Stimulated activated CD4-positive, alpha-beta T cell treated with anti-CD3 and anti-CD28 coated beads, Interleukin-2, amount 100 ng/mL, for 24 hours (primary cell): Measurements from ENCODE around the gene INPP4A.

Experiments
- DNase-seq, 2 donors: peaks; one replicate each; pipeline ENCODE4 v3.0.0-alpha.2; 2020

Gene INPP4A

DNA sequence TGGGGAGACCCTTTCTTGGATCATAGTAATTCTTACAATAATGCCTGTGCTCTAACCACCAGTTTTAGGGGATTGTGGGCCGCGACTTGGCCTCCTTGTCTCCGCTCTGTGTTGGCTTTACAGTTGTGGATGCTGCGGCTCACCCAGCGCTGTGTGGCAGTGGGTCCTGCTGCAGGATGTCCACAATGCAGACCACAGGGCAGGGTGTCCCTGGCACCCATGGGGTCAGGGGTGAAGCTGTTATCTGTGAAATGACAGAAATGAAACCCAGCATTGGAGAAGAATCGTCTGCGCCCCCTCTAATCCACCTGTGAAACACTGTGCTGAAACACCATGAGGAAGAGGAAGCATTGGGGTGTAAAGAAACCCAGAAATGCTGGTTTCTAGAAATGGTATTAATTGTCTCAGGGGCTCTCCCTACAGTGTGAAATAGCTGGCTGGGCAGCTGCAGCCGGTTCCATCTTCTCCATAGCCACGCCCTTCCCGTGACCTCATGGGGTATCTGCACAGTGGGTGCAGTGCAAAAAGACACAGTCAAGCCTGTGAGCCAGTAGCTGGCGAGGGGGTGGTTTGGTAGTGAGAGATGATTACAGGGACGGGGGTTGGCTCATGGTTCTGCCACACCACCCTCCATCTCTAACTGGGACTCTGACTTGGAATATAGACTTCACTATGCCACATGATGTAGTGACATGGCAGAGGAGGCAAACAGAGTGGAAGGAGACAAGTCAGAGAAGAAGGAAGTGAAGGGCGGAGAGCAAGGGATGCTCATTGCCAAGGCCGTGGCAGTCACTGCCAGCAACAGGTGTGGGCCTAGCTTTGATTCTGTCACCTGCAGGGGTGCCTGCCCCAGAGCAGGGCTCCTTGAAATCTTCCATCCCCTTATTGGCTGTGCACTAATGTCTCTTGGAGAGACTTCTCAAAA lies 16.2 kb downstream of the INPP4A start:
- DNase-seq, result peak; percentile 78 to 84

DNA sequence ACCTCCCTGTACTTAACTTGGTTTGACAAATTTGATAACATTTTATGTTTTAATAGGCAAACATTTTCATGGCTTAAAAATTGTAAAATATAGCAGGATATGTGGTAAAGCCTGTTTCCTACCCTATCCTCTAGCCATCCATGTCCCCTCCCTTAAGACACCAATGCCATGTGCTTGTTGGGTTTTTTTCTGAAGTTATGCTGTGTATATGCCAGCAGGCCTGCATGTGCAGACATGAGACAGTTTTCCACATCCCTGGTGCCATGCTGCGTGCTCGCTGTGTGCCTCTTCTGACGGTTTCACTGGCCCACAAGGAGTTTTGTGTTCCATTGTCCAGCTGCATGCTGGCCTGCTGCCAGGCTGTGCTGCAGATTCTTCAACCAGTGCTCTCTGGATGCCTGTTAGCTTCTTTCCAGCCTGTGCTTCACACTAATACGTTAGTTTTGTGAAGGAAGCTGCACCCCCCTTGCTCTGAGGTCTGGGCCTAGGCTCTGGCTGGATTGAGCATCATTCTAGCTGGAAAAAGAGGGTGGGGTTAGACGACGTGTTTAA lies 16.9 kb downstream of the INPP4A start:
- DNase-seq, result no peak

DNA sequence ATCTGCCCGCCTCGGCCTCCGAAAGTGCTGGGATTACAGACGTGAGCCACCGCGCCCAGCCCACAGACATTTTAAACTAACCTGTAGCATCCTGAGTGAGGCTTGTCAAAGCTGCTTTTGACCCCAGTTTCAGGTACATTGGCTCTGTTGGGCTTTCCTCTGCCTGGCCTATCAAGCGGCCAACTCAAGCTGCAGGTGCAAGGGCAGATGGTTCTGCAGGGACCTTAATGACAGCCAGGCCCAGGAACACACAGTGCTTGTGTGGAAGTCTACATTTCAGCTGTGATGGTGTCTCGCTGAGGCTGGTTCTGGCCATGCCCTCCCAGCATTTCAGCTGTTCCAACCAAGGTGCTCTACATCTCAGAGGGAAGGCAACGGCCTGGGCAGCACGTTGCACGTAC lies 18.4 kb downstream of the INPP4A start:
- no peak for DNase-seq

DNA sequence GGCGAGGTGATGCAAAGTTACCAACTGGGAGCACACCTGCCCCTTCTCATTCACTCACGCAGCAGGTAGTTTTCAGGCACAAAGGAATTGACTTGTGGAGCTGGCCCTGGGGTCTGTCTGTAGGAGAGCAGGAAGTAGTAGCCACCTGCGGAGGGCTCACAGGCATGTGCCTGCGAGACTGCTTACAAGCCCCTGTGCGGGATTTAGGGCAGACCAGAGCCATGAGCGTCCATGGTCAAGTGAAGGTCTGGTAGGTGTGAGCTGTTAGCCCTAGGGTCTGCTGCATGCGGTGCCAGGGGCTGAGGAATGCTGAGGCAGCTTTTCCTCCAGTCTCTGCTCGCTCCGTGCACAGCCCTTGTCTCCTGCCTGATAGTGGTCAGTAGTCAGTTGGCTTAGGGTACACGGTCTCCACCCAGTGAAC lies 18.9 kb downstream of the INPP4A start:
- DNase-seq, result no peak

DNA sequence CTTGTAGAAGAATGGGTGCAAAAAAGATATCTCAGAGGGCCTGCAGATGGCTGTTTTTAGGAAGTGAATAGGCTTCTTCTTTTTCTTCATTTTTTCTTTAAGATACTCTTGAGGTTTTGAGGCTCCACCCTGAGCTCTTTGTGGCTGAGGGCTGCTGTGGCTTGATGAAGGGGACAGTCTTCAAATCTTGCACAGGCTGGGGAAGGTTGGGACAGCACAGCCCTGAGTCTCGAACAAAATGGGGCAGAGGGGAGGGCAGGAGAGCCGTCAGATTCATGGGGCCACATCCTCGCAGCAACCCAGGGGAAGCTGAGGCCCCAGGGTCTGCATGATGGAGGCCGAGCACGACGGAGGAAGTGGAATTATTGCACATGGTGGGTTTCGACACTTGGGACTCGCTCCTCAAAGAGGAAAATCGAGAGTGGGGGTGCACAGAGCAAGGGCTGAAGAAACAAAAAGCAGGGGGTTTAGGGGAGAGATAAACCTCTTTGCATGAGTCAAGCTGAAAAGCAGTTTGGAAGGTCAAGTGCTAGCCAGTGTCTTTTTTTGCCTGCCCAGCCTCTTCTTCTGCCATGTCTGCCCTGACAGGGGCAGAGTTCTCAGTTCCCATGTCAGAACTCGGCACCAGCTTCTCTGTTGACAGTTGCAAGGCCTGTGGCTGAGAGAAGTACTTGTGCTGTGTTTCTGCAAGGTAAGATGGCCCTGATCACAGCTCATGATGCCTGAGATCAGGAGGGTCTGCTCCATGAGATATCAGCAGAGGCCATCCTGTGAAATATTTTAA lies 19.5 kb downstream of the INPP4A start:
- no peak for DNase-seq

DNA sequence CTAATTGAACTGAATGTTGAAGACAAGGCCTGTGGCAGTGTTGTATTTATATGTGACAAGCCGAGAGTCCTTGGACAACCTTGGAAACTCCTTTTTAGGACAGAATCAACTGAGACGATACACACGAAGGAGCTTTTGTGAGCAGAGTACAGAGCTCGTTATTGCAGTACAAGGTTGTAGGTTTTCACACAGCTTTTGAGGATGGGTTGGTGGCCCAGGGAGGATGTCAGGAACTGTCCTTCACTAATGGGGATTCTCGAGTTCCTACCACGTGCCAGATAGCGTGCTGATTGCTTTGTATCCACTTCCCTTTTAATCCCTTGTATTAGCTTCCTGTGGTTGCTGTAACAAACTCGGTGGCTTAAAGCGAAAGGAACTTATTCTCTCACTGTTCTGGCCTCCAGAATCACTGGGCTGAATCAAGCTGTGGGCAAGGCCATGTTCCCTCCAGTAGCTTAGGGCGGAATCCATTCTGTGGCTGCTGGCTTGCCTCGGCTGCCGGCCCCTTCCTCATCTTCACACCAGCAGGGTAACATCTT lies 20.2 kb downstream of the INPP4A start:
- no peak for DNase-seq

DNA sequence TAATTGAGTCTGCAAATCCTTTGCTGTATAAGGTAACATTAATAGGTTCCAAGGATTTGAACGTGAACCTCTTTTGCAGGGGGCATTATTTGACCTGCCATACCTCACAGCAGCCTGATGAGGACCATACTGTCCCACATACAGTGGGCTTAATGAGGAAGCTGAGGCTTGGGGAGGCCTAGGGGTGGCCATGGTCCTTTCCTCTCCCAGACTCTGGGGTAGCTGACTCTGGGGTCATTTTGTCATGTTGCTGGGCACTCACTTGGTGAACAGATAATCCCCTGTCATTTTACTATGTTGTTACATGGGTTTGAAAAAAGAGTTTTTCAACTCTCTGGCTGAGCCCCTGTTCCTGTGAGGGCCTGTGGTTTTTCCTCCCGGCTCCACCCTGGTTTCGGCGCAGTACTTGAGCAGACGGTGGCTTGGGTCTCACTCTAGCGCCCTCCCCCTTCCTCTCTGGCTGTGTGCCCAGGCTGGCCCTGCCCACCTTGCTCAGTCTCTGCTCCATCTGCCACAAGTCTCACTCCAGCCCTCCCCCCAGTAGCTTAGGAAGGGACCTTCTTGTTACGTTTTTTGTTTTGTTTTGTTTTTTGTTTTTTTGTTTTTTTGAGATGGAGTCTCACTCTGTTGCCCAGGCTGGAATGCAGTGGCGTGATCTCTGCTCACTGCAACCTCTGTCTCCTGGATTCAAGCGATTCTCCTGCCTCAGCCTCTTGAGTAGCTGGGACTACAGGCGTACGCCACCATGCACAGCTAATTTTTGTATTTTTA lies 21.0 kb downstream of the INPP4A start:
- DNase-seq, result peak; percentile 60 to 74

DNA sequence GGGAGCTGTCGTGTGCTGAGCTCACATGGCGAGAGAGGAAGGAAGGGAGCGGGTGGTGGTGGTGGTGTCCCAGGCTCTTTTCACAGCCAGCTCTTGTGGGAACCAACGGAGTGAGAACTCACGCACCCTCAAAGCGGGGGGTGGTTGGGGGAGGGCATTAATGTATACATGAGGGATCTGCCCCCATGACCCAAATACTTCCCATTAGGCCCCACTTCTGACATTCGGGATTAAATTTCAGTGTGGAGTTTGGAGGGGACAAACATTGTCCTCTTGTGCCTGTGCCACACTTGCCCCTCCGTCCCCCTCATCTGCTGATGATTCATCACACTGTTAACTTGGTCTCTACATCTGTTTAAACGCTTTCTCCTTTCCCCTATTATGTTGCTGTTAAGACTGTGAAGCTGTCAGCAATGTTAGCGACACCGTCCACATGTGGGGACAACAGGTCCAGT lies 22.5 kb downstream of the INPP4A start:
- DNase-seq, result no peak

DNA sequence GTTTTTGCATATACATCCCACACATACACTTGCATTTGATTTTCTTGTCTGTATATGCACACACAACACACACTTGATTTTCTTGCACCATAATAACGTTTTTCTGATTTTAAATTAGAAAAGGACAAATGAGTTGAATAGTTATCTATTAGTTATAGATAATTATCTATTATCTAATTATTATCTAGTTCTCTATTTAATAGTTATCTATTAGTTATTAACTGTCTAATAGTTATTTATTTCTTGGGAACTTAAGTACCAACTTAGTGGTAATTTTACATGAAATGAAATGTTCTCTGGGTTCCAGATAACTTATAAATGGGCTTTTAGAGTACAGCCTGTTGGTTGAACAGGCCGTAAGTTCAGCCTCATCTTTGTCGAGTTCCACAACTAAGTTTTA lies 23.0 kb downstream of the INPP4A start:
- no peak for DNase-seq

DNA sequence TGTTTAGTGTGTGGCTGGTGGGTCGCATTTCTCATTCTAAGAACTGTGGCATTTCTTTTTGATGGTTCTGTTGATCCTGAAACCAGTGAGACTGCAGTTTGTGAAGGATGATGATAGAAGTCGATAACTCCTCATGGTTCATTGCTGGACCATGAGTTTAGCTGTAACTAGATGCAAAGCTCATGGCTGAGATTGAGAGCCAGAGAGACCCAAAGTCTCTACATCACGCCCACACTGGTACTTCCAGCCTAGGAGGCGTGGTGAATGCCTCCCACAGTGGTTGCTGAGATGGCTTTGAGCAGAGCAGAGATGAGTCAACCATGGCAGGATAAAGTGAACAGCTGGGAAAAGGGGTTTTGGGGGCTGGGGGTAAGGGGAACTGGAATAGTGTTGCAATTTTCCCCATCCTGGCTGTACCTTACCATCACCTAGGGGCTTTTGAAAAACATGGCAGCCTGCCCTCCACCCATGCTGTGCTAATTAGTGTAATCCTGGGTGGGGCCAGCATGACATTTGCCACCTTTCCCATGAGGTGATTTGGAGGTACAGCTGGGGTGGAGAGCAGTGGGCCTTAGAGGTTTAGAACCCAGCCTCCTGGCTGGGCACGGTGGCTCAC lies 24.1 kb downstream of the INPP4A start:
- DNase-seq, result peak; percentile 61

DNA sequence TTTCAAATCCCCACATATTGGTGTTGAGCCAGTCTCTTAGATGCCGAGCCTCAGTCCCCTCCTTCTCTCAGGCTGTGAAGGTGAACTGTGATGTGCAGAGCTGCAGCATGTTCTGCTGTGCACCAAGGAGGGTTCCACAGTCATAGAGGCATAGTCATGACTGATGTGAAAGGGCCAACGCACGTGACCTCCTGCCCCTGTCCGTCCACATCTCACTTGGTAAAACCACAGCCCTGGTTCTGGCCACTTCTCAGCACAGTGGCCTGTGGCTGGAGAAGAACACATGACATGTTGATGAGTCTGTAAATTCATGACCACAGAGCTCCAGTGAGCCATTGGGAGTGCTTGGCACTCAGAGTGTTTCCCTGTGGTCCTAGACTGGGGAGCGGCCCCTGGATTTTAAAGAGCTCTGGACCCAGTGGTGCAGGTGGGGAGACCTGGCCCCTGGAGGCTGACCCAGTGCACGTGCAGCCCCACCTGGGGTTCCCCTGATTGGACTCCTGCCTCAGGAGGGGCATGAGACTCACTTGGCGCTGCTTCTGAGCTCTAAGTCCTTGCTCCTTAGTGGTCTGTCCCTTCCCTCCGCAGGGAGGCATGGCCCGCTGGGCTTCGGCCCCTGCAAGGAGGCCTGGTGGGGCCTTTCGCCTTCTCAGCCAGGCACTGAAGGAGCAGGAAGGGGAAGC lies 25.3 kb downstream of the INPP4A start:
- DNase-seq, result no peak

DNA sequence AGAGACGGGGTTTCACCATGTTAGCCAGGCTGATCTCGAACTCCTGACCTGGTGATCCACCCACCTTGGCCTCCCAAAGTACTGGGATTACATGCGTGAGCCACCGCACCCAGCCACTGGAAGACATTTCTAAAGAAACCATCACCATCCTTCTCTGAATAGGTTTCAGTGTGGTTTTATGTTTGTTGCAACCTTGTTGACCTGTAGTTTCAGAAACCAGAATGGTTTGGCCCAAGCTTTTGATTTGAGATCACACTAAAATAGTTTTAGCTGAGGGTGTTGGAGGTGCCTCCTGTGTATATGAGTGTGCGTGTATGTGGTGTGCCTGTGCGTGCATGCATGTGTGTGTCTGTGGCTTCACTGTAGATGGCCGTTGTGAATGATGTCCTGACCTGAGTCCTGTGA lies 26.2 kb downstream of the INPP4A start:
- no peak for DNase-seq

DNA sequence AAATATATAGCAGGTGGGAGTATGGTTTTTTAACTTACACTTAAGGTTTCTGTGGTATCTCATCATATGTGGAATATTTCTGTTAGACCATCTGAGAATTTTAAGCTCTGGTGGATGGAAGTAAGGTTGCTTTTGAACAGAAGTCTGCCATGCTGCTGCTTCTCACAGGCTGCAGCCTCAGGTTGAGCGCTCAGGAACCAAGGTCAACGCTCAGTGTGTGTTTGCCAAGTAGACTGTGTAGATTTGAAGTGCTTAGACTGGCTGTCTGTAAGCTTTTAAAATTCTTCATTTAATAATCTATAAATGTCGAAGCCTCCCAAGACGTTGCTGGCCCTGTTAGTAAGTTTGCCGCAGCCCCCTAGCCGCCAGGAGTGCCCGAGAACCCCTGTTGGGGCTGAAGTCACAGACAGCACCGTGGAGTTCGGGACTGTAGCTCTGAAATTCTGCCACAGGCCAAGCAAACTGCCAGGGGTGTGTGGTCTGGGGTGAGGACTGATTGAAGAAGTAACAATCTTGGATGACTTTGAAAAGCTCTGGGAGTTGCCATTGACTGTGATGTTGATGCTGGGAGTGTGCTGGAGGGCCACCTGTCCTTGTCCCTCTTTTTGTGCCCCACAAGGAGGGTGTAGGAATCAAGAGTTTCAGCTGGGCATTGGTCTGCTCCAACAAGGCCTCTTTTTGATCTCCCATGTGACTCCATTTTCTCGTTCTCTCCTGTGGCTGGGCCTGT lies 26.9 kb downstream of the INPP4A start:
- no peak for DNase-seq

DNA sequence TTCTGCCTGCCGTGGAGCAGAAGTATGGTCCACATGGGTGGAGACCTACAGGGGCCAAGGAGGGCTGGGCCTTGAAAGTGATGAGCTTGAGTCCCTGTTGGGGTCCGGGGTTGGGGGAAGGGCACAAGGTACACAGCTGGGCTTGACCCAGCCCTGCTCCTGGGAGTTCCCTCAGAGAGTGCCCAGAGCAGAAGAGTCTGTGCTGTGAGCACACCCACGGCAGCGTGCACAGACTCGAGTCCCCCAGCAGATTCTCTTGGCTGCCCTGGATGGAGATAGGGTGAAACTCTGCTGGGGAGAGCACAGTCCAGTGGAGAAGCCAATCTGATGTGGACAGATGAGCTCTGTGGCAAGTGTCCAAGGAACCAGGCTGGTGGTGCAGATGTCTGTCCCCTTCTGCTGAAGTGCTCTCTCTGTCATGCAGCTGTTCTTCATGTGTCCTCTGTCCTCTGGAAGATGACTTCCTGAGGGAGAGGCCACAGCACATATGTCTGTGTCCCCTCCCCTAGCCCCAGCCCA lies 27.5 kb downstream of the INPP4A start:
- DNase-seq, result no peak

DNA sequence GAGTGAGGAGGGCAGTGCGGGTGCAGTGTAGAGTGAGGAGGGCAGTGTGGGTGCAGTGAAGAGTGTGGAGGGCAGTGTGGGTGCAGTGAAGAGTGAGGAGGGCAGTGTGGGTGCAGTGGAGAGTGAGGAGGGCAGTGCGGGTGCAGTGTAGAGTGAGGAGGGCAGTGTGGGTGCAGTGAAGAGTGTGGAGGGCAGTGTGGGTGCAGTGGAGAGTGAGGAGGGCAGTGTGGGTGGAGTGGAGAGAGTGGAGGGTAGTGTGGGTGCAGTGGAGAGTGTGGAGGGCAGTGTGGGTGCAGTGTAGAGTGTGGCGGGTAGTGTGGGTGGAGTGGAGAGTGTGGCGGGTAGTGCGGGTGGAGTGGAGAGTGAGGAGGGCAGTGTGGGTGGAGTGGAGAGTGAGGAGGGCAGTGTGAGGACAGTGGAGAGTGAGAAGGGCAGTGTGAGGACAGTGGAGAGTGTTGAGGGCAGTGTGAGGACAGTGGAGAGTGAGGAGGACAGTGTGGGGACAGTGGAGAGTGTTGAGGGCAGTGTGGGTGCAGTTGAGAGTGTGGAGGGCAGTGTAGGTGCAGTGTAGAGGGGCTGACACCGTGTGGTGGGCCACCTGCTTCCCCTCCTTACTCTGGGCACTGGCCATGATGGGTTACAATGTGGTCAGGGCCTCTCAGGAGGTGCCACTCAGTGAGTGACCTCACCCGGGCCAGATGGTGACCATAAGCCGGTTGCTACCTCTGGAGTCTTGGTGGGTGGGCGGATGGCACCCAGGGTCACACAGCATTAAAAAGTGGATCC lies 28.5 kb downstream of the INPP4A start:
- no peak for DNase-seq

DNA sequence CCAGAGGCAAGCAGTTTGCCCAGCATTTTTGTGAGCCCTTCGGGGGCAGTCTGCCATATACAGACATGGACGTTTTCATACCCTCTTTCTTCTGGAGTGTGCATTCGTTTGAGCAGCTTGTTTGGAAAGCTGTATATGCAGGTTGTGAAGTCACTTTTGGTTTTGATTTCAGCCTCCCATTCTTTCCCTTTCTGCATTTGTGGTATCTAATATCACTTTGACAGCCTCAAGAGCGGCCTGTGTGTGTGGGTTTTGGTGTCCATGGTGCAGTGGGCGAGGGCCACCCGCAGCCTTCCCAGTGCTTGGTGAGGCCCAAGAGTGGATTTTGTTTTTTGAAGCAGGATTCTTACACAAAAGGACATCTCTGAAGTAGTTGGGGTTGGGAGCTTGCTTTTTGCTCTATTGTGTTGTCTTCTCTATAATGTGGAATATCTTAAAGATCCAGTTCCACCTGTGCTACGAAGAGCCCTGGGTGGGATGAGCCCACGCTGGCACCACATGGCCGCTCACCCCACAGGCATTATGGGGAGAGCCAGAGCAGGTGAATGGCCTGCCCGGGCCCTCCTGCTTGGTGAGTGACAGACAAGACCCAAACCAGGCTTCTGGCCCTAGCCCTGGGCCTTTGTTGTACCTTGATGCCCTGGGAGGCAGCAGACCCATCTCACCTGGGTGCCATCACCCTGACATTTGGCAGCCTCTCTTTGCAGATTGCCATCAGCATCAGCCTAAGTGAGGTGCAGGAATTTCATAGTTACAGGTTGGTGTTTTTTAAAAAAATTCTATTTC lies 29.5 kb downstream of the INPP4A start:
- DNase-seq, result no peak

DNA sequence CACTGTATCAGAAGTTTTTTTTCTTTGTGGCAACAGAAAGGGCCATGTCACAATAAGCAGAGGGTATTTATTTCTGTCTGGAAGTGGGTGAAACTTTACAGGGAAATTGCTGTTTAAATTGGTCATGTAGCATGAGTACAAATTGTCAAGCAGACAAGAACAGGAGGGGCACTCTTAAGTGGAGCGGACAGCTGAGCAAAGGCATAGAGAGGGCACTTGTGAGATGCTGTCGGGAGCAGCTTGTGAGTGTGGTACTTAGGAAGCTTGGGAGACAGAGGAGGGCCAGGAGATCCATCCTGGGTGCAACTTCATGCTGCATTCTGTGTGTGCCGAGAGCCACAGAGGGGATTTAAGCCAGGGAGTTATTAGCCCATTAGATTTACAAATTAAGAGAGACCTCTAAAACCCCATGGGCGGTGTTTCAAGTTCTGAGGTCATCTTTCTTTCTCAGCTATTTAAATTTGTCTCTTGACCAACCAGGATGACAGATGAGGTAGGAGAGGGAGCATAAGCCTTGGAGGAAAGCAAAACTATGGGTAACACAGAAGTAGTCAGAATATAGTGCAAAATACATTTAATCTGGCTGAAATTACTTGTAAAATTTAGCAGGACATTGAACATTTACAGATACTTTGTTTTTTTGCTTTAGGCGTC lies 30.4 kb downstream of the INPP4A start:
- DNase-seq, result no peak

DNA sequence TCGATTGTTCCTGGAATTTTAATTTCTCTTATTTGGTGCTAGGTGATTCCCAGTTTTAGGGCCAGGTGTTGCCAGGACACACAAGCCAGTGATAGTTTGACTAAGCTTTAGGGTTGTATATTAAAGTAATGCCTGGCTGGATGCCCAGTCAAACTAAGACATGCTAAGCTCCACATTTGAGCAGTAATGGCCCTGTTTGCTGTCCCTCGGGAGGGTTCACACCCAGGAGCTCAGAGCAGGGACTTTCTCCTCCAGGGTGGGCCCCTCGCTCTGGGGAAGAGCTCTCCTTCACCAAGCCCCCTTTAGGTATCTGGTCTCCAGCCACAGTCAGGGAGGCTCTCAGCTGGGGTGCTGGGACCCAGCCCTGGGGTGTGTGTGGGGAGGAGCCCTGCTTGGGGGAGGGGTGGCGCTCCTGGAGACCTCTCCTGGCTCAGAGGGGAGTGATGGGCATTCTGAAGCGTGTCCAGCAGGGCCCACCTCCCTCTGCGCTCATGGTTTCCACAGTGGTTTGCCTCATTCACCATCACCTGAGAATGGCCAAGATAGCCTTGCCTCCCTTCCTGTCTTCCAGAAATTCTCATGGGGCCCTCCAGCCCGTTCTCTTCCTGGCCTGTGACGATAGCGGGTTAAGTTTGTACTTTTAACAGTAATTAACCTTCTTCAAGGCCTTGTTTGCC lies 31.7 kb downstream of the INPP4A start:
- DNase-seq, result no peak
